LoVo (cell line): ENCODE measurements around the gene STK32B.
"Not testable (repeated sequence)": the region's sequence is repeated elsewhere in the genome, so short reads cannot be mapped to it uniquely, and the experiment has no call there.

Experiments
- DNase-seq: peaks from one replicate; pipeline ENCODE4 v3.0.0-alpha.2; 2016; ENCODE audit warnings: low spot score

Gene STK32B

GRCh38 chr4:5162909-5163508 is 111.7 kb downstream of the STK32B start:
- DNase-seq = no peak

- no peak for DNase-seq
Observed at GRCh38 chr4:5164221-5164912, 113.1 kb downstream of the STK32B start.

GRCh38 chr4:5165420-5166369 is 114.4 kb downstream of the STK32B start:
- DNase-seq = no peak

- no peak for DNase-seq
Observed at GRCh38 chr4:5166377-5166776, 115.1 kb downstream of the STK32B start.

- DNase-seq = no peak
Observed at GRCh38 chr4:5168891-5169290, 117.6 kb downstream of the STK32B start.

- not testable (repeated sequence) for DNase-seq
Observed at GRCh38 chr4:5175836-5176235, 124.6 kb downstream of the STK32B start.

GRCh38 chr4:5184606-5185005 is 133.3 kb downstream of the STK32B start:
- no peak for DNase-seq

GRCh38 chr4:5185551-5185950 is 134.3 kb downstream of the STK32B start:
- DNase-seq = no peak

GRCh38 chr4:5186271-5187064 is 135.2 kb downstream of the STK32B start:
- no peak for DNase-seq

GRCh38 chr4:5188130-5188529 is 136.8 kb downstream of the STK32B start:
- no peak for DNase-seq

- DNase-seq = no peak
Observed at GRCh38 chr4:5191831-5192230, 140.6 kb downstream of the STK32B start.

- DNase-seq = no peak
Observed at GRCh38 chr4:5192271-5192670, 141.0 kb downstream of the STK32B start.

- DNase-seq = no peak
Observed at GRCh38 chr4:5192678-5193077, 141.4 kb downstream of the STK32B start.

- no peak for DNase-seq
Observed at GRCh38 chr4:5198656-5199541, 147.6 kb downstream of the STK32B start.

GRCh38 chr4:5199912-5200311 is 148.6 kb downstream of the STK32B start:
- no peak for DNase-seq

GRCh38 chr4:5200513-5200912 is 149.2 kb downstream of the STK32B start:
- DNase-seq = no peak

GRCh38 chr4:5203309-5203992 is 152.2 kb downstream of the STK32B start:
- DNase-seq = no peak

GRCh38 chr4:5203993-5204310 is 152.7 kb downstream of the STK32B start:
- no peak for DNase-seq

GRCh38 chr4:5204781-5205180 is 153.5 kb downstream of the STK32B start:
- no peak for DNase-seq

GRCh38 chr4:5206016-5206790 is 154.9 kb downstream of the STK32B start:
- DNase-seq = no peak
